RWPE2 (cell line): ENCODE results near the gene B3GAT2.

Source experiments
- ATAC-seq: fragments of 200-7000 bp; cut with Tn5 transposase; 3 replicates; pipeline ENCODE4 v1.9.1; 2021; ENCODE audit warnings: low read depth
- DNase-seq: peaks from one replicate; pipeline ENCODE4 v3.0.0-alpha.2; 2020; ENCODE audit warnings: low spot score
- H3K27ac ChIP-seq: fragments of 450-650 bp; 2 replicates; pipeline ENCODE4 v1.5.1; 2017; ENCODE audit warnings: mild to moderate bottlenecking; ENCODE audit not compliant: poor library complexity, severe bottlenecking
- H3K27me3 ChIP-seq: fragments of 250-450 bp; sonication (Bioruptor Pico); 2 replicates; pipeline ENCODE4 v1.5.1; 2021; ENCODE audit warnings: mild to moderate bottlenecking, moderate library complexity; ENCODE audit not compliant: insufficient read depth, poor library complexity, severe bottlenecking
- H3K36me3 ChIP-seq: fragments of 250-450 bp; sonication (Bioruptor Pico); 2 replicates; pipeline ENCODE4 v1.5.1; 2020; ENCODE audit warnings: low read depth, mild to moderate bottlenecking, moderate library complexity
- H3K4me1 ChIP-seq: fragments of 250-450 bp; sonication (Bioruptor Pico); 2 replicates; pipeline ENCODE4 v1.5.1; 2021; ENCODE audit warnings: mild to moderate bottlenecking, moderate library complexity; ENCODE audit not compliant: insufficient read depth, poor library complexity, severe bottlenecking
- H3K4me3 ChIP-seq: fragments of 250-450 bp; sonication (Bioruptor Pico); 2 replicates; pipeline ENCODE4 v1.5.1; 2021; ENCODE audit warnings: mild to moderate bottlenecking, moderate library complexity; ENCODE audit not compliant: severe bottlenecking
- H3K9me3 ChIP-seq: fragments of 250-450 bp; sonication (Bioruptor Pico); 2 replicates; pipeline ENCODE4 v1.5.1; 2021; ENCODE audit warnings: mild to moderate bottlenecking, moderate library complexity; ENCODE audit not compliant: severe bottlenecking
- TF ChIP-seq, protein P1 (sequence below): fragments of 450-650 bp; IDR thresholded peaks from one replicate; pipeline ENCODE4 v1.5.1; 2017; ENCODE audit warnings: mild to moderate bottlenecking, moderate library complexity; ENCODE audit not compliant: poor library complexity, severe bottlenecking

The B3GAT2 gene

DNA sequence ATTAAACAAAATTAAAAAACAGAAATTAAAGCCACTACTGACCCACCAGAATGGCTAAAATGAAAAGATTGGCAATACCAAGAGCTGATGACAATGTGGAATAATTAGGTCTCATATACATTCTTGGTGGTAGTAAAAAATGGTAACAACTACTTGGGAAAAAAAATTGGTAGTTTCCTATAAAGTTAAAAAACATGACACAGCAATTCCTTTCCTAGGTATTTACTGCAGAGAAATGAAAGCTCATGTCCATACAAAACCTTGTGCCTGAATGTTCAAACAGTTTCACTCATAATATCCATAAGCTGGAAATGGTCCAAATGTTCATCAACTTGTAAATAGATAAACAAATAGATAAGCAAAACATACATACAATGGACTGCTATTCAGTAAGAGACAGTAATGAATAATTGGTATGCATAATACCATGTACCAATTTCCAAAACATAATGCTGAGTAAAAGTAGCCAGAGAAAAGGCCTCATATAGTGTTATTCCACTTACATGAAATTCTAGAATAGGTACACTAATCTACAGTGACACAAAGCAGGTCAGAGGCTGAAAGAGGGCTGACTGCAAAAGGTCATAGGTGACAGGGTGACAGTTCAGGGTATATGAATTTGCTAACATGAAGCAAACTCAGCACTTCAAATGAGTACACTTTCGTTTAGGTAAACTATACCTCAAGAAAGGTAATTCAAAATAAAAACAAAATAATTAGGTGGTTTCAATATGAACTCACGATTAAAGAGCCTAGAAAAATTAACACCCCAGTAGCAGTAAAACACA, 53.0 kb downstream of the B3GAT2 start:
- H3K9me3 ChIP-seq: no peaks in the 10 kb centered on the region
- no peaks in the 10 kb centered on the region for H3K36me3 ChIP-seq
- no peak for DNase-seq
- no peak for ATAC-seq
- TF ChIP-seq, protein P1, sequence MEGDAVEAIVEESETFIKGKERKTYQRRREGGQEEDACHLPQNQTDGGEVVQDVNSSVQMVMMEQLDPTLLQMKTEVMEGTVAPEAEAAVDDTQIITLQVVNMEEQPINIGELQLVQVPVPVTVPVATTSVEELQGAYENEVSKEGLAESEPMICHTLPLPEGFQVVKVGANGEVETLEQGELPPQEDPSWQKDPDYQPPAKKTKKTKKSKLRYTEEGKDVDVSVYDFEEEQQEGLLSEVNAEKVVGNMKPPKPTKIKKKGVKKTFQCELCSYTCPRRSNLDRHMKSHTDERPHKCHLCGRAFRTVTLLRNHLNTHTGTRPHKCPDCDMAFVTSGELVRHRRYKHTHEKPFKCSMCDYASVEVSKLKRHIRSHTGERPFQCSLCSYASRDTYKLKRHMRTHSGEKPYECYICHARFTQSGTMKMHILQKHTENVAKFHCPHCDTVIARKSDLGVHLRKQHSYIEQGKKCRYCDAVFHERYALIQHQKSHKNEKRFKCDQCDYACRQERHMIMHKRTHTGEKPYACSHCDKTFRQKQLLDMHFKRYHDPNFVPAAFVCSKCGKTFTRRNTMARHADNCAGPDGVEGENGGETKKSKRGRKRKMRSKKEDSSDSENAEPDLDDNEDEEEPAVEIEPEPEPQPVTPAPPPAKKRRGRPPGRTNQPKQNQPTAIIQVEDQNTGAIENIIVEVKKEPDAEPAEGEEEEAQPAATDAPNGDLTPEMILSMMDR: no peak
- no peak overlapping the region for H3K4me3 ChIP-seq
- no peaks in the 10 kb centered on the region for H3K4me1 ChIP-seq
- no peak overlapping the region for H3K27ac ChIP-seq
- no peaks in the 10 kb centered on the region for H3K27me3 ChIP-seq

DNA sequence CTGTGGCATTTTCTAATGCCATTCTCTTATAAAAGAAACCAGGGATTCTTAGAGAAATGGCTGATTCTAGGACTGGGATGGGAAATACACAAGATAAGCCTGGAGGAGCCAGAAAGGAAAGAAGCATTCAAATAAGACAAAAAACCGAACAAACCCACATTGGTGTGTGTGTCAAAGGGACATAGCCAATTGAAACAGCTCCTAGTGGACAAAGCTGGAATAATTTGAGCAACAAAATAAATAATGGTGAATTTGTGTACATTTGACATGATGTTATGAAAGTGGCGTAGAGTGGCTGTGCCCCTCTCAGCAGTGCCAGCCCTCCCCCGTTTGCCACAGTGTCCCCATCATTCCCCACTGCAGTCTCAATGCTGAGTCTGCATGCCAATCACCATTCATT, 55.5 kb downstream of the B3GAT2 start:
- Histone ChIP-seq H3K4me1 (no peaks in the 10 kb centered on the region), H3K36me3 (no peaks in the 10 kb centered on the region), H3K9me3 (no peaks in the 10 kb centered on the region), H3K4me3 (no peak overlapping the region), H3K27me3 (peaks cover 3% of the 10 kb centered on the region), H3K27ac (no peak overlapping the region)
- ATAC-seq (no peak), DNase-seq (no peak)
- TF ChIP-seq, protein P1: no peak

DNA sequence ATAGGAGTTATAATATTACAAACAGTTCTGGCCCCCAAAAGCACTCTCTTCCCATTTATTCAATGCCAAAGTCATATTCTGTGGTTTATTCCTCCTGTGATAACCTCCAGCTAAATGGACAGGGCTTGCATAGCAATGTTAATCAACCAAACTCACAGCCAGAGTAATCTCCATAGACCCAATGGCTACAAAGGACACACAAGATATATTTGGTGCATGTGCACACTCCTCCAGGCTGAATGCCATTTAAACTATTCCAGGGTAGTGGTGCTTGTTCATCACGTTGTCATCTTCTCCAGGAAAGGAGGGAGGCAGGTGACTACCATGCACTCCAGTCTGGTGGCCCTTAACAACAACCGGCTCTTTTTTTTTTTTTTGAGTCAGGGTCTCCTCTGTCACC, 56.8 kb downstream of the B3GAT2 start:
- H3K27ac ChIP-seq: no peak overlapping the region
- no peak overlapping the region for H3K4me3 ChIP-seq
- ATAC-seq (no peak), DNase-seq (no peak)
- TF ChIP-seq, protein P1: no peak
- H3K4me1 ChIP-seq: no peaks in the 10 kb centered on the region
- H3K36me3 ChIP-seq: no peaks in the 10 kb centered on the region
- no peaks in the 10 kb centered on the region for H3K9me3 ChIP-seq
- H3K27me3 ChIP-seq: peaks cover 3% of the 10 kb centered on the region

DNA sequence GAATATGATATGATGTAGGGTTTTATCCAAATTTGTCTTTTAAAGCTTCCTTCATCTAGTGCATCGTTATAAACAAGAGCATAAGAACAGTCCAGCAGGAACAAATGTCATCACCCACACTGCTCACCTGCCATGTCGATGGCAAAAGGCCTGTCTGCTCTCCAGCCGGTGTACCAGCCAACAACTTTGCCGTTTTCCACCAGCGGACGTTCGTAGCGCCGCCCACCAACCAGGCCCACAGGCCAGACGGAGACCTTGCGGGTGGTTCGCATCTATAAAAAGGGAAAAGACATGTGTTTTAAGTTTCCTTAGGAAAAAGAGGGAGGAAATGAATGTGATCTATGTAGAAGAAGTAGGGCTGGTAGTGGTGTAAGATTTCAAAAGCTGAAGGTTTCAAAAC, 62.9 kb downstream of the B3GAT2 start:
- Histone ChIP-seq H3K36me3 (no peaks in the 10 kb centered on the region), H3K27me3 (peaks cover 3% of the 10 kb centered on the region), H3K27ac (no peak overlapping the region), H3K4me1 (no peaks in the 10 kb centered on the region), H3K9me3 (no peaks in the 10 kb centered on the region), H3K4me3 (no peak overlapping the region)
- TF ChIP-seq, protein P1: no peak
- ATAC-seq: no peak
- DNase-seq: no peak

DNA sequence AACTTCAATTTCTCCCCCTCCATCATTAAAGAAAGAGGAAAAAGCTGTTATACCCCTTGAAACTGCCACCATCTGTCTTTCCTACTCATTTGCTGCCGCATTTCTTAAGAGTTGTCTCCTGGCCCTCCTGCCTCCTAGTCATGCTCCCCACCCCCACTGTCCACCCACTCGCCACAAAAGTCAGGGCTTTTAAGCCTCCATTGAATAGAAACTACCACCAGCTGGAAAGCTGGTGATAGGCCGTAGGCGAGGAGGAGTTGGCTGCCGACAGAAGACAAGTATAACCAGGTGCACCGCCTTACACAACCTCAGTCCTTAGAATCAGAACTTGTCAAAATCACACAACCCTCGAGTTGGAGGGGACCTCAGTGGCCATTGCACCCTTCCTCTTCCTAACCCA, 67.6 kb downstream of the B3GAT2 start:
- Histone ChIP-seq H3K27me3 (no peaks in the 10 kb centered on the region), H3K4me3 (no peak overlapping the region), H3K36me3 (no peaks in the 10 kb centered on the region), H3K27ac (no peak overlapping the region), H3K4me1 (no peaks in the 10 kb centered on the region), H3K9me3 (no peaks in the 10 kb centered on the region)
- ATAC-seq (no peak), DNase-seq (no peak)
- TF ChIP-seq, protein P1: no peak
